ENCODE measurements around the gene LVRN.

The LVRN gene

DNA sequence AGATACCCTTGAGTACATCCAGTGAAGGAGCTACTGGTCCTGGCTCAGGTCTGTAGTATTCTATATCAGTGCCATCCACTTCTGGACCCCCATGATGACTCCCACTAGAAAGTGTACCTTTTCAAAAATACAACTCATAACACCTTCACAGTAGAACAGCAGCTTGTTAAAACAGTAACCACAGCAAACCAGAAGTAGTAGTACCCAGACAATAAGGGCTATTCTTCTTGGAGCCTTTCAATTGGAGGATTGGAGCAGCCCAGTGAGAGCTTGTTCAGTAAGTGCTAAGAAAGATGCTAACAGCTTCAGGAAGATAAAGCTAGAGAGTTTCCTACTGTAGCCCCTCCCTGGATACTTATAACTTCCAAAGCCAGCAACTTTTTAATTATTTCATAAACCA lies 80.1 kb downstream of the LVRN start:
- ChIA-PET CTCF (interaction anchor here (1.1 kb wide), 1 partner anchor 26 kb away, joined by 3 read pairs; no protein-coding TSS in a partner anchor), POLR2A (no interaction called here)
- no peaks in the 10 kb centered on the region for H3K9me3 ChIP-seq (ENCODE audit: control extremely low read depth in 1 of 5, control insufficient read depth in 4 of 5, insufficient read depth in 2 of 5, low read depth in 1 of 5, low read length in 4 of 5)
- peaks cover 11 to 20% (median 11%) of the 10 kb centered on the region in 4 experiments for H3K4me1 ChIP-seq (ENCODE audit: control extremely low read depth in 1 of 4, control insufficient read depth in 4 of 4, insufficient read depth in 4 of 4, low read length in 3 of 4)
- no peak overlapping the region for H3K4me3 ChIP-seq (ENCODE audit: control insufficient read depth in 1 of 7, extremely low read depth in 1 of 7, insufficient read depth in 4 of 7, low read depth in 2 of 7, low read length in 6 of 7)
- no peak for DNase-seq
- no peak overlapping the region for H3K27ac ChIP-seq (ENCODE audit: insufficient read depth in 1 of 2, low read depth in 1 of 2, low read length in 2 of 2, poor library complexity in 1 of 2, severe bottlenecking in 2 of 2)
- no peaks in the 10 kb centered on the region for H3K36me3 ChIP-seq (ENCODE audit: control insufficient read depth in 4 of 4, insufficient read depth in 4 of 4, low read length in 3 of 4)
- no peaks in the 10 kb centered on the region for H3K27me3 ChIP-seq (replicated peaks in 2 of 5; ENCODE audit: control insufficient read depth in 4 of 5, insufficient read depth in 5 of 5, low read length in 4 of 5)

DNA sequence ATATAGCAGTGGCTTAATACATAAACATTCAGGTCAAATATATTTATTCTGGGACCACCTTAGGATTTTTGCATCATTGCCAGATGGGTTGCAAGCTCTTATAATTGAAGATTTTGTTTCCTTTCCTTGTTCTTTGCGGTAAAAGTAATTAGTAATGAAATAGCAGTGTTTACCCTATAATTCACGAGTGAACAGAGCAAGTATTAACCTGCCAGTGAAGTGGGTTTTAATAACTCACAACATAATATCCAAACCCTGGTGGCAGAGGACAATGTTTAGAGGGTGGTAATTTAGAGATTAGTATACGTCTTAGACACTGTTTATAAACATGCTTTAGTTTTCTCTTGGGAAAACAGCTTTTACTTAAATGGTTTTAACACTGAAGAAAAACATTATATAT lies 81.8 kb downstream of the LVRN start:
- no peaks in the 10 kb centered on the region for H3K27me3 ChIP-seq (replicated peaks in 2 of 5; ENCODE audit: control insufficient read depth in 4 of 5, insufficient read depth in 5 of 5, low read length in 4 of 5)
- DNase-seq = no peak
- no peak overlapping the region for H3K4me3 ChIP-seq (ENCODE audit: control insufficient read depth in 1 of 7, extremely low read depth in 1 of 7, insufficient read depth in 4 of 7, low read depth in 2 of 7, low read length in 6 of 7)
- POLR2A ChIA-PET = no interaction called here
- CTCF ChIA-PET = interaction anchor here (1.0 kb wide), 1 partner anchor 25 kb away, joined by 3 read pairs; no protein-coding TSS in a partner anchor
- H3K27ac ChIP-seq (ENCODE audit: insufficient read depth in 1 of 2, low read depth in 1 of 2, low read length in 2 of 2, poor library complexity in 1 of 2, severe bottlenecking in 2 of 2) = no peak overlapping the region
- H3K4me1 ChIP-seq (ENCODE audit: control extremely low read depth in 1 of 4, control insufficient read depth in 4 of 4, insufficient read depth in 4 of 4, low read length in 3 of 4) = peaks cover 0 to 4% (median 2%) of the 10 kb centered on the region in 4 experiments
- H3K36me3 ChIP-seq (ENCODE audit: control insufficient read depth in 4 of 4, insufficient read depth in 4 of 4, low read length in 3 of 4) = no peaks in the 10 kb centered on the region
- no peaks in the 10 kb centered on the region for H3K9me3 ChIP-seq (ENCODE audit: control extremely low read depth in 1 of 5, control insufficient read depth in 4 of 5, insufficient read depth in 2 of 5, low read depth in 1 of 5, low read length in 4 of 5)
- no CpG with 5 or more reads among the region's 3 CpGs for WGBS (ENCODE audit: insufficient coverage)

DNA sequence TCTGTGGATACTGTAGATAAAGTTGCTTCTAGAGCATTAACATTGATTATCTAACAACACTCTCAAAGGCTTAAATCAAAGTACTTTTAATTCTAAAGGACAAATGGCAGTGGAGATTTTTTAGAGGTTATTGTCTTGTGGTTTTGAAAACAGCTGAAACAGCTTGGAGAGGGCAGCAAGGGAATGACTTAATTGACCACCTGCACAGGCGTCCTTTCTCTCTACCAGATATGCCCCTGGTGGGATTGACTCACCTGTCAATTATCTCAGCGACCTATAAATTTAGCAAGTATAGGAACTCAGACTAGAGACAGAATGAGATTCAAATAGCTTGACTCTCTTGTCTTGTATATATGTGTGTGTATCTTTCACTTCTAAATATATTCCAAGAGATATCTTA lies 83.5 kb downstream of the LVRN start:
- ChIA-PET CTCF (interaction anchor here (1.2 kb wide), 1 partner anchor 9 kb away, joined by 3 read pairs; no protein-coding TSS in a partner anchor), POLR2A (no interaction called here)
- H3K4me1 ChIP-seq (ENCODE audit: control extremely low read depth in 1 of 4, control insufficient read depth in 4 of 4, insufficient read depth in 4 of 4, low read length in 3 of 4) = no peaks in the 10 kb centered on the region
- H3K4me3 ChIP-seq (ENCODE audit: control insufficient read depth in 1 of 7, extremely low read depth in 1 of 7, insufficient read depth in 4 of 7, low read depth in 2 of 7, low read length in 6 of 7) = no peak overlapping the region
- H3K27ac ChIP-seq (ENCODE audit: insufficient read depth in 1 of 2, low read depth in 1 of 2, low read length in 2 of 2, poor library complexity in 1 of 2, severe bottlenecking in 2 of 2) = no peak overlapping the region
- H3K36me3 ChIP-seq (ENCODE audit: control insufficient read depth in 4 of 4, insufficient read depth in 4 of 4, low read length in 3 of 4) = no peaks in the 10 kb centered on the region
- H3K27me3 ChIP-seq (replicated peaks in 2 of 5; ENCODE audit: control insufficient read depth in 4 of 5, insufficient read depth in 5 of 5, low read length in 4 of 5) = peaks cover 0 to 2% (median 0%) of the 10 kb centered on the region in 5 experiments
- H3K9me3 ChIP-seq (ENCODE audit: control extremely low read depth in 1 of 5, control insufficient read depth in 4 of 5, insufficient read depth in 2 of 5, low read depth in 1 of 5, low read length in 4 of 5) = no peaks in the 10 kb centered on the region
- 100% methylated on average over 1 of the region's 2 CpGs for WGBS (ENCODE audit: insufficient coverage)
- no peak for DNase-seq

DNA sequence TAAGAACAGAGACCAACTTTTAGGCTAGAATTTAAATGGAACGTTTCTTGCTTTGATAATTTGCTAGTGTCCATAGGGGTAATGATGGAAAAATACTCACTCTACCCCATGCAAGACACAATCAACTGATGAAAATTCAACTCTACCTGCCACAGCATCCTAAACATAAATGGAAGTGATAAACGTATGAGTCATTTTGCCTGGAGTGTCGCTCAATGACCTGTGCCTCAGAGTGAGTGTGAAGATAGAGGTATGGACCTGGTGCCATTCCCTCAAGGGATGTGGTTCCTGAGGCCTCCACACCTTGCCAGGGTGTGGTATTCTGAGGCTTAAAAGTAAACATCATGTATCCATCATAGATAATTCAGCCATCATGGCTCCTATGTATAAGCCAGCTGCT lies 84.0 kb downstream of the LVRN start:
- H3K27me3 ChIP-seq (replicated peaks in 2 of 5; ENCODE audit: control insufficient read depth in 4 of 5, insufficient read depth in 5 of 5, low read length in 4 of 5) = peaks cover 0 to 2% (median 0%) of the 10 kb centered on the region in 5 experiments
- ChIA-PET CTCF (interaction anchor here (1.2 kb wide), 1 partner anchor 10 kb away, joined by 3 read pairs; no protein-coding TSS in a partner anchor), POLR2A (no interaction called here)
- H3K27ac ChIP-seq (ENCODE audit: insufficient read depth in 1 of 2, low read depth in 1 of 2, low read length in 2 of 2, poor library complexity in 1 of 2, severe bottlenecking in 2 of 2) = no peak overlapping the region
- H3K4me3 ChIP-seq (ENCODE audit: control insufficient read depth in 1 of 7, extremely low read depth in 1 of 7, insufficient read depth in 4 of 7, low read depth in 2 of 7, low read length in 6 of 7) = no peak overlapping the region
- no peaks in the 10 kb centered on the region for H3K9me3 ChIP-seq (ENCODE audit: control extremely low read depth in 1 of 5, control insufficient read depth in 4 of 5, insufficient read depth in 2 of 5, low read depth in 1 of 5, low read length in 4 of 5)
- no peak for DNase-seq
- H3K36me3 ChIP-seq (ENCODE audit: control insufficient read depth in 4 of 4, insufficient read depth in 4 of 4, low read length in 3 of 4) = no peaks in the 10 kb centered on the region
- 80% methylated on average over 1 of the region's 3 CpGs for WGBS (ENCODE audit: insufficient coverage)
- no peaks in the 10 kb centered on the region for H3K4me1 ChIP-seq (ENCODE audit: control extremely low read depth in 1 of 4, control insufficient read depth in 4 of 4, insufficient read depth in 4 of 4, low read length in 3 of 4)

DNA sequence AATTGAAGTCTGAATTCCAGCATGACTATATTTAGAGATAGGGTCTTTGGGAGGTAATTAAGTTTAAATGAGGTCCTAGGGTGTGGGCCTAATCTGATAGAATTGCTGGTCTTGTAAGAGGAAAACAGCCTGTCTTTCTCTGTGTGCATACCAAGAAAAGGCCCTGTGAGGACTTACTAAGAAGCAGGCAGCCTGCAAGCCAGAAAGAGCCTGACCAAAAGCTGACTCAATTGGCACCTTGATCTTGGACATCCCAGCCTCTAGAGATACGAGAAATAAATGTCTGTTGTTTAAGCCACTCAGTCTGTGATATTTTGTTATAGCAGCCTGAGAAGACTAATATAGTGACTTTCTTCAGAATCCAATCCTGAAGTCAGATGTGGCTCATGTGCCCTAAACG lies 84.5 kb downstream of the LVRN start:
- no peak for DNase-seq
- Histone ChIP-seq H3K36me3 (ENCODE audit: control insufficient read depth in 4 of 4, insufficient read depth in 4 of 4, low read length in 3 of 4) (no peaks in the 10 kb centered on the region), H3K27ac (ENCODE audit: insufficient read depth in 1 of 2, low read depth in 1 of 2, low read length in 2 of 2, poor library complexity in 1 of 2, severe bottlenecking in 2 of 2) (no peak overlapping the region), H3K9me3 (ENCODE audit: control extremely low read depth in 1 of 5, control insufficient read depth in 4 of 5, insufficient read depth in 2 of 5, low read depth in 1 of 5, low read length in 4 of 5) (no peaks in the 10 kb centered on the region), H3K27me3 (replicated peaks in 2 of 5; ENCODE audit: control insufficient read depth in 4 of 5, insufficient read depth in 5 of 5, low read length in 4 of 5) (peaks cover 0 to 2% (median 0%) of the 10 kb centered on the region in 5 experiments), H3K4me1 (ENCODE audit: control extremely low read depth in 1 of 4, control insufficient read depth in 4 of 4, insufficient read depth in 4 of 4, low read length in 3 of 4) (no peaks in the 10 kb centered on the region), H3K4me3 (ENCODE audit: control insufficient read depth in 1 of 7, extremely low read depth in 1 of 7, insufficient read depth in 4 of 7, low read depth in 2 of 7, low read length in 6 of 7) (no peak overlapping the region)
- POLR2A ChIA-PET = no interaction called here
- 100% methylated on average over 2 of the region's 2 CpGs for whole genome bisulfite sequencing (ENCODE audit: insufficient coverage)
- CTCF ChIA-PET = no interaction called here

DNA sequence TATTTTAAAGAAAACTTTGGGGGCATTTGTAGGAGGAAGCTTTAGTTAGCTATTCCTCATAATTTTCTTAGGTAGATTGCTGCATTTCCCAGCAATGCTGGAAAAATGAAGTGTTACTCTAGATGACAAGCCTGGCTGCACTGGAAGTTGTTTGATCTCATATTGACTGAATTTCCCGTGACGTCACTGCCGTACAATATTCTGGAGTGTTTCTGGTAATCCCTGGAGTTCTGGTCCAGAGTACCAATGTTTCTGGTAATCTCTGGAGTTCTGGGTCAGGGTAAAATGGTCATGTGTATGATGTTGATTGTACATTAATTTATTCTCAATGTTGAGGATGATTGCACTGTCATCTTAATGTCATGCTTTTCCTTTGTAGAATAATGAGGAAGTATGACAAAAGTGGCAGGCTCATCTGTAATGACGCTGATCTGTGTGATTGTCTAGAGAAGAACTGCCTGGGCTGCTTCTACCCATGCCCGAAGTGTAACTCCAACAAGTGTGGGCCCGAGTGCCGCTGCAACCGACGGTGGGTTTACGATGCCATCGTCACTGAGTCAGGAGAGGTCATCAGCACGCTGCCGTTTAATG lies 96.2 kb downstream of the LVRN start:
- H3K27ac ChIP-seq (ENCODE audit: insufficient read depth in 1 of 2, low read depth in 1 of 2, low read length in 2 of 2, poor library complexity in 1 of 2, severe bottlenecking in 2 of 2) = no peak overlapping the region
- no peak overlapping the region for H3K4me3 ChIP-seq (ENCODE audit: control insufficient read depth in 1 of 7, extremely low read depth in 1 of 7, insufficient read depth in 4 of 7, low read depth in 2 of 7, low read length in 6 of 7)
- ChIA-PET POLR2A (no interaction called here), CTCF (no interaction called here)
- no peaks in the 10 kb centered on the region for H3K4me1 ChIP-seq (ENCODE audit: control extremely low read depth in 1 of 4, control insufficient read depth in 4 of 4, insufficient read depth in 4 of 4, low read length in 3 of 4)
- H3K9me3 ChIP-seq (ENCODE audit: control extremely low read depth in 1 of 5, control insufficient read depth in 4 of 5, insufficient read depth in 2 of 5, low read depth in 1 of 5, low read length in 4 of 5) = peaks cover 0 to 1% (median 0%) of the 10 kb centered on the region in 5 experiments
- WGBS (ENCODE audit: insufficient coverage) = 96% methylated on average over 7 of the region's 13 CpGs
- no peaks in the 10 kb centered on the region for H3K36me3 ChIP-seq (ENCODE audit: control insufficient read depth in 4 of 4, insufficient read depth in 4 of 4, low read length in 3 of 4)
- peak in 2 of 3 donors; percentile 9 to 27 for DNase-seq
- no peaks in the 10 kb centered on the region for H3K27me3 ChIP-seq (replicated peaks in 2 of 5; ENCODE audit: control insufficient read depth in 4 of 5, insufficient read depth in 5 of 5, low read length in 4 of 5)

DNA sequence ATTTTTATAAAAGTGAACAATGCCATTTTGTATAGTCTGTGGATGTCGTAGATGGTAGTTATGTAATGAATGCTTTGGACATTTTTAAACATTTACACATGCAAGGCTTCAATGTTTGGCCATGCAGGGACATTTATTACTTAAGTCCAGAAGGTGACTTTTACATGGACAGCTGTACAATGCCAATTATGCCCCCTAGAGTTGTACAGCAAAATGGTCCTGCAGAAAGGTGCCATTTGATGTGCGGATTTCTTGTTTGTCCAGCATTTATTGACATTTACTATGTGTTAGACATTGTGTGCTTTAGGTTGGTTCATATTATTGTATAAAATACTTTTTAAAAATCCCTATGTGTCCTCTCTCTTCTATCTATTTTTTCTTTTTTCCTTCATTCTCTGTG lies 100.1 kb downstream of the LVRN start:
- WGBS (ENCODE audit: insufficient coverage) = no CpG with 5 or more reads among the region's 2 CpGs
- H3K4me1 ChIP-seq (ENCODE audit: control extremely low read depth in 1 of 4, control insufficient read depth in 4 of 4, insufficient read depth in 4 of 4, low read length in 3 of 4) = no peaks in the 10 kb centered on the region
- no peak for DNase-seq
- POLR2A ChIA-PET = no interaction called here
- H3K36me3 ChIP-seq (ENCODE audit: control insufficient read depth in 4 of 4, insufficient read depth in 4 of 4, low read length in 3 of 4) = no peaks in the 10 kb centered on the region
- no peaks in the 10 kb centered on the region for H3K9me3 ChIP-seq (ENCODE audit: control extremely low read depth in 1 of 5, control insufficient read depth in 4 of 5, insufficient read depth in 2 of 5, low read depth in 1 of 5, low read length in 4 of 5)
- no peak overlapping the region for H3K4me3 ChIP-seq (ENCODE audit: control insufficient read depth in 1 of 7, extremely low read depth in 1 of 7, insufficient read depth in 4 of 7, low read depth in 2 of 7, low read length in 6 of 7)
- H3K27ac ChIP-seq (ENCODE audit: insufficient read depth in 1 of 2, low read depth in 1 of 2, low read length in 2 of 2, poor library complexity in 1 of 2, severe bottlenecking in 2 of 2) = no peak overlapping the region
- H3K27me3 ChIP-seq (replicated peaks in 2 of 5; ENCODE audit: control insufficient read depth in 4 of 5, insufficient read depth in 5 of 5, low read length in 4 of 5) = no peaks in the 10 kb centered on the region
- CTCF ChIA-PET = no interaction called here
